Colonic mucosa (tissue), 4 donors: ENCODE data around the gene TBC1D16. TPM values are rescaled to one million over a fixed set of nuclear protein-coding genes. Genes with fewer than 3 reads are reported as not detected.
"Not testable (repeated sequence)": the region's sequence is repeated elsewhere in the genome, so short reads cannot be mapped to it uniquely, and the experiment has no call there.

Experiments used
- DNase-seq: peaks from one replicate; pipeline ENCODE4 v3.0.0-alpha.2; 2020
- H3K27ac ChIP-seq: fragments of 200-600 bp; one replicate; pipeline ENCODE4 v1.8.0; 2021
- H3K27me3 ChIP-seq: fragments of 200-600 bp; one replicate; pipeline ENCODE4 v1.8.0; 2021
- H3K36me3 ChIP-seq: fragments of 200-600 bp; one replicate; pipeline ENCODE4 v1.8.0; 2021
- H3K4me1 ChIP-seq: fragments of 200-600 bp; one replicate; pipeline ENCODE4 v1.8.0; 2021; ENCODE audit warnings: mild to moderate bottlenecking
- H3K4me3 ChIP-seq: fragments of 200-600 bp; one replicate; pipeline ENCODE4 v1.8.0; 2021
- H3K9ac ChIP-seq, 2 donors: one replicate each; pipeline ENCODE4 v1.7.0; 2013; ENCODE audit warnings: control low read depth in 2 of 2, low read depth in 2 of 2, low read length in 2 of 2
- H3K9me3 ChIP-seq: fragments of 200-600 bp; one replicate; pipeline ENCODE4 v1.8.0; 2021
- CTCF ChIP-seq: fragments of 200-600 bp; IDR thresholded peaks from one replicate; pipeline ENCODE4 v1.8.0; 2022; ENCODE audit warnings: antibody characterized with exemption, mild to moderate bottlenecking
- intact Hi-C: fragments of 100-400 bp; cut with DNase I; formaldehyde crosslinking; loops from one replicate; pipeline ENCODE4 v1.14.1; 2022
- total RNA-seq, 2 donors: library from RNA; stranded (reverse); fragmentation: NEBNext Ultra II Directional in 1 of 2; extraction: Animal tissue kit (Norgen Biotek cat#: 25700) in 1 of 2; gene quantifications; one replicate each; pipeline ENCODE4 v1.2.1, GENCODE V29; 2021
- donor health status: healthy.
- donor health status: DM: no; HTN: no; CAD: no.
- donor health status: DM: no; HTN: no; CAD: no.

Gene TBC1D16
- total RNA-seq, 2 donors from 2014 or later = 14.4 to 19.8 TPM

DNA sequence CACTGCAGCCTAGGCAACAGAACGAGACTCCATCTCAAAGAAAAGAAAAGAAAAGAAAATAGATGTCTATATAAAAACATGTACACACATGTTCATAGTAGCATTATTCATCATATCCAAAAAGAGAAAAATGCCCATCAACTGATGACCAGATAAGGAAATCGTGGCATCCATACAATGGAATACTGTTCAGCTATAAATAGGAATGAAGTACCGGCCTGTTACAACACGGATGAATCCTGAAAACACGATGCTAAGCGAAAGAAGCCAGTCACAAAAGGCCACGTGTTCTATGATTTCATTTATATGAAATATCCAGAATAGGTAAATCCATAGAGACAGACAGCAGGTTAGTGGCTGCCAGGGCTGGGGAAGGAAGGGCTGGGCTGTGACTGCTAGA, 65.8 kb downstream of the TBC1D16 start:
- H3K9me3 ChIP-seq = no peaks in the 10 kb centered on the region
- intact Hi-C loops = no loop called here
- no peak overlapping the region for H3K27ac ChIP-seq
- TF ChIP-seq CTCF = no peak
- no peaks in the 10 kb centered on the region for H3K36me3 ChIP-seq
- H3K4me1 ChIP-seq = no peaks in the 10 kb centered on the region
- H3K4me3 ChIP-seq = no peak overlapping the region
- no peak for DNase-seq
- H3K27me3 ChIP-seq = no peaks in the 10 kb centered on the region
- no peak overlapping the region for H3K9ac ChIP-seq

DNA sequence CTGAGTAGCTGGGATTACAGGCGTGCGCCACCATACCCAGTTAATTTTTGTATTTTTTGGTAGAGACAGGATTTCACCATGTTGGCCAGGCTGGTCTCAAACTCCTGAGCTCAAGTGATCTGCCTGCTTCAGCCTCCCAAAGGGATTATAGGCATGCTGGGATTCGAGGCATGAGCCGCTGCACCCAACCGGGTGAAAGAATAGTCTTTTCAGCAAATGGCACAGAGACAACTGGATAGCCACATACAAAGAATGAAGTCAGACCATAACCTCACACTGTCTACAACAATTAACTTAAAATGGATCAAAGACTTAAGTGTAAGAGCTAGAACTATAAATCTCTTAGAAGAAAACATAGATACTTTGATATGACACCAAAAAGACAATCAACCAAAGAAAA, 67.6 kb downstream of the TBC1D16 start:
- TF ChIP-seq CTCF = no peak
- H3K27ac ChIP-seq = no peak overlapping the region
- H3K36me3 ChIP-seq = no peaks in the 10 kb centered on the region
- H3K9me3 ChIP-seq = no peaks in the 10 kb centered on the region
- H3K9ac ChIP-seq = no peak overlapping the region
- DNase-seq = no peak
- no peak overlapping the region for H3K4me3 ChIP-seq
- intact Hi-C loops = no loop called here
- no peaks in the 10 kb centered on the region for H3K4me1 ChIP-seq
- no peaks in the 10 kb centered on the region for H3K27me3 ChIP-seq

DNA sequence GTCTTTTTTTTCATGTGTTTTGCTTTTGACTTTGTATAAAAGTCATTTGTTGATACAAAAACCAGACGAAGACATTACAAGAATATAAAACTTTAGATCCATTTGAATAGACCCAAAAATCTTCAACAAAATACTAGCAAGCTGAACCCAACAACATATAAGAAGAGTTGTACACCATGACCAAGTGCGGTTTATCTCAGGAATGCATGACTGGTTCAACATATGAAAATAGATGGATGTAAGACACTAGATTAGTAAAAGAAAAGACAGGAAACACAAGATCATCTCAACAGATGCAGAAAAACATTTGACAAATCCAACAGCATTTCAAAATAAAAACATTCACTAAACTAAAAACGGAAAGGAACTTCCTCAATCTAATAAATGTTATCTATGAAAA, 69.0 kb downstream of the TBC1D16 start:
- Histone ChIP-seq H3K36me3 (no peaks in the 10 kb centered on the region), H3K4me3 (no peak overlapping the region), H3K27ac (no peak overlapping the region), H3K27me3 (no peaks in the 10 kb centered on the region), H3K9me3 (no peaks in the 10 kb centered on the region), H3K4me1 (no peaks in the 10 kb centered on the region), H3K9ac (no peak overlapping the region)
- intact Hi-C loops = no loop called here
- DNase-seq = no peak
- no peak for TF ChIP-seq CTCF

DNA sequence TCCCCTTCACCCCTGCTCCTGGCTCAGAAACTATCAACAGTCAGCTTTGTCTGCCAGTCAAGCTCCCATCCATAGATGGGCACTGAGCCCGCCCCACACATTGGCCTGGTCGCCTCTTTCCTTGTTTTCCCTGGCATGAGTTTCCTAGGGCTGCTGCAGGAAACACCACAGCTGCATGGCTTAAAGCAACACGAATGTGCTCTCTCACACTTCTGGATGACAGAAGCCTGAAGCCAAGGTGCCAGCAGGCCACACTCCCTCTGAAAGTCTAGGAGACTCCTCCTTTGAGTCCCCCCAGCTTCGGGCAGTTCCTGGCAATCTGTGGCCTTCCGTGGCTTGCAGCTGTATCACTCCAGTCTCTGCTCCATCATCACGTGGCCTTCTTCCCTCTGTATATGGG, 69.9 kb downstream of the TBC1D16 start:
- DNase-seq = no peak
- Histone ChIP-seq H3K36me3 (no peaks in the 10 kb centered on the region), H3K9me3 (no peaks in the 10 kb centered on the region), H3K27ac (no peak overlapping the region), H3K27me3 (no peaks in the 10 kb centered on the region), H3K4me1 (no peaks in the 10 kb centered on the region), H3K4me3 (no peak overlapping the region), H3K9ac (no peak overlapping the region)
- intact Hi-C loops = no loop called here
- no peak for TF ChIP-seq CTCF

DNA sequence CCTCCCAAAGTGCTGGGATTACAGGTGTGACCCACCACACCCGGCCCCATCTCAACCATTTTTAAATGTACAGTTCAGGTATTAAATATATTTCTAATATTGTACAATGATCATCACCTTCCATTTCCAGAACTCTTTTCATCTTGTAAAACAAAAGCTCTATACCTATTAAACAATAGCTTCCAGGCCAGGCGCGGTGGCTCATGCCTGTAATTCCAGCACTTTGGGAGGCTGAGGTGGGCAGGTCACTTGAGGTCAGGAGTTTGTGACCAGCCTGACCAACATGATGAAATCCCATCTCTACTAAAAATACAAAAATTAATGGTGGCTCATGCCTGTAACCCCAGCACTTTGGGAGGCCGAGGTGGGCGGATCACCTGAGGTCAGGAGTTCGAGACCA, 73.2 kb downstream of the TBC1D16 start:
- intact Hi-C loops, H3K36me3 ChIP-seq, H3K27ac ChIP-seq, H3K4me1 ChIP-seq, H3K4me3 ChIP-seq, DNase-seq, H3K9ac ChIP-seq, H3K9me3 ChIP-seq, H3K27me3 ChIP-seq: not testable (repeated sequence)

DNA sequence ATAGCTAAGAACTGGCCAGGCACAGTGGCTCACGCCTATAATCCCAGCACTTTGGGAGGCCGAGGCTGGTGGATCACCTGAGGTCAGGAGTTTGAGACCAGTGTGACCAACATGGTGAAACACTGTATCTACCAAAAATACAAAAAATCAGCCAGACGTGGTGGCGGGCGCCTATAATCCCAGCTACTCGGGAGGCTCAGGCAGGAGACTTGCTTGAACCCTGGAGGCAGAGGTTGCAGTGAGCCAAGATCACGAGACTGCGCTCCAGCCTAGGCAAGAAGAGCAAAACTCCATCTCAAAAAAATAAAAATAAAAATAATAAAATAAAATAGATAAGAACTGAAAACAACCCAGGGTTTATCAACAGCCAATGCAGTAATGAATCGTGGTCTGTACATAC, 74.1 kb downstream of the TBC1D16 start:
- H3K9me3 ChIP-seq, H3K9ac ChIP-seq, intact Hi-C loops, H3K27ac ChIP-seq, H3K27me3 ChIP-seq, H3K4me1 ChIP-seq, DNase-seq, H3K36me3 ChIP-seq, H3K4me3 ChIP-seq: not testable (repeated sequence)
